Neural cell (in vitro differentiated cells): ENCODE results near the gene SMAD4. TPM values are rescaled to one million over a fixed set of nuclear protein-coding genes. Genes with fewer than 3 reads are reported as not detected.

Experiments
- H2AFZ ChIP-seq: fragments of 200-600, 300-800 bp; sonication (generic), shearing (Covaris generic); 2 replicates; pipeline ENCODE4 v1.6.0; 2014; ENCODE audit warnings: low read depth, mild to moderate bottlenecking, antibody characterized with exemption, low read length, moderate library complexity
- H3F3A ChIP-seq: fragments of 200-600 bp; shearing (Covaris generic); 2 replicates; pipeline ENCODE4 v1.6.1; 2016; ENCODE audit warnings: mild to moderate bottlenecking, moderate library complexity, mixed read lengths, antibody characterized with exemption, low read length; ENCODE audit not compliant: insufficient read depth, poor library complexity, severe bottlenecking
- H3K27ac ChIP-seq: fragments of 200-600, 300-800 bp; sonication (generic), shearing (Covaris generic); 2 replicates; pipeline ENCODE4 v1.5.1; 2014; ENCODE audit warnings: mild to moderate bottlenecking, low read length, moderate library complexity
- H3K27me3 ChIP-seq: fragments of 300-800, 200-600 bp; sonication (generic), shearing (Covaris generic); 2 replicates; pipeline ENCODE4 v1.6.0; 2014; ENCODE audit warnings: mild to moderate bottlenecking, low read depth, low read length, moderate library complexity; ENCODE audit not compliant: insufficient read depth
- H3K36me3 ChIP-seq: fragments of 300-800, 200-600 bp; sonication (generic), shearing (Covaris generic); 2 replicates; pipeline ENCODE4 v1.5.1; 2014; ENCODE audit warnings: mild to moderate bottlenecking, antibody characterized with exemption, low read length, moderate library complexity; ENCODE audit not compliant: insufficient read depth
- H3K4me2 ChIP-seq: fragments of 300-800, 200-600 bp; sonication (generic), shearing (Covaris generic); 2 replicates; pipeline ENCODE4 v1.6.0; 2014; ENCODE audit warnings: mild to moderate bottlenecking, low read length
- H3K4me3 ChIP-seq: fragments of 300-800, 200-600 bp; sonication (generic), shearing (Covaris generic); 2 replicates; pipeline ENCODE4 v1.5.1; 2014; ENCODE audit warnings: mild to moderate bottlenecking, low read length, moderate library complexity
- H3K79me2 ChIP-seq: fragments of 200-600 bp; shearing (Covaris generic); replicated peaks from 2 replicates; pipeline ENCODE4 v1.6.0; 2014; ENCODE audit warnings: mild to moderate bottlenecking, low read length, moderate library complexity; ENCODE audit not compliant: insufficient read depth
- H3K9ac ChIP-seq: fragments of 300-800, 200-600 bp; sonication (generic), shearing (Covaris generic); 2 replicates; pipeline ENCODE4 v1.6.1; 2016; ENCODE audit warnings: mild to moderate bottlenecking, low read length, mixed read lengths
- H3K9me2 ChIP-seq: fragments of 200-600 bp; shearing (Covaris generic); 2 replicates; pipeline ENCODE4 v1.6.1; 2016; ENCODE audit warnings: mild to moderate bottlenecking, low read length, mixed read lengths; ENCODE audit not compliant: insufficient read depth
- H3K9me3 ChIP-seq: fragments of 200-600, 300-800 bp; sonication (generic), shearing (Covaris generic); 2 replicates; pipeline ENCODE4 v1.6.1; 2016; ENCODE audit warnings: mild to moderate bottlenecking, mixed run types, low read length, moderate library complexity, mixed read lengths
- H4K20me1 ChIP-seq: fragments of 200-600 bp; shearing (Covaris generic); 2 replicates; pipeline ENCODE4 v1.6.1; 2016; ENCODE audit warnings: mild to moderate bottlenecking, mixed run types; ENCODE audit not compliant: insufficient read depth
- EP300 ChIP-seq: fragments of 450-650 bp; conservative IDR thresholded peaks from 2 replicates; pipeline ENCODE4 v1.6.1; 2014; ENCODE audit warnings: antibody characterized with exemption, mild to moderate bottlenecking, moderate library complexity; ENCODE audit not compliant: poor library complexity, severe bottlenecking
- EZH2 ChIP-seq: fragments of 200-600, 300-800 bp; shearing (Covaris generic), sonication (generic); IDR thresholded peaks from 2 replicates; pipeline ENCODE4 v1.6.1; 2014; ENCODE audit warnings: antibody characterized with exemption, low read length, borderline replicate concordance, mild to moderate bottlenecking; ENCODE audit not compliant: insufficient read depth, poor library complexity, severe bottlenecking
- MXI1 ChIP-seq: fragments of 450-650 bp; conservative IDR thresholded peaks from 2 replicates; pipeline ENCODE4 v1.6.1; 2014; ENCODE audit warnings: antibody characterized with exemption, mild to moderate bottlenecking; ENCODE audit not compliant: poor library complexity, severe bottlenecking
- POLR2AphosphoS5 ChIP-seq: IDR thresholded peaks from 2 replicates; pipeline ENCODE4 v1.6.1; 2012
- RAD21 ChIP-seq: fragments of 450-650 bp; conservative IDR thresholded peaks from 2 replicates; pipeline ENCODE4 v1.6.1; 2014; ENCODE audit warnings: antibody characterized with exemption, mild to moderate bottlenecking, moderate library complexity
- SMC3 ChIP-seq: fragments of 450-650 bp; conservative IDR thresholded peaks from 2 replicates; pipeline ENCODE4 v1.6.1; 2014; ENCODE audit warnings: antibody characterized with exemption, mild to moderate bottlenecking, moderate library complexity; ENCODE audit not compliant: poor library complexity
- TAF1 ChIP-seq: IDR thresholded peaks from 2 replicates; pipeline ENCODE4 v1.6.1; 2012; ENCODE audit warnings: low read depth
- polyA plus RNA-seq: library from polyadenylated mRNA; depleted of rRNA; stranded (reverse); fragments of >200 nt; gene quantifications from 2 replicates; pipeline ENCODE4 v1.2.3, GENCODE V29; 2014
- TF ChIP-seq, protein P1 (sequence below): IDR thresholded peaks from 2 replicates; pipeline ENCODE4 v1.6.1; 2012; ENCODE audit warnings: borderline replicate concordance
- TF ChIP-seq, protein P2 (sequence below): fragments of 450-650 bp; IDR thresholded peaks from 2 replicates; pipeline ENCODE4 v1.5.1; 2014; ENCODE audit warnings: antibody characterized with exemption, mild to moderate bottlenecking, moderate library complexity; ENCODE audit not compliant: poor library complexity, severe bottlenecking

Gene SMAD4
- polyA plus RNA-seq, 1 donor from 2014 or later = 40.2 TPM

DNA sequence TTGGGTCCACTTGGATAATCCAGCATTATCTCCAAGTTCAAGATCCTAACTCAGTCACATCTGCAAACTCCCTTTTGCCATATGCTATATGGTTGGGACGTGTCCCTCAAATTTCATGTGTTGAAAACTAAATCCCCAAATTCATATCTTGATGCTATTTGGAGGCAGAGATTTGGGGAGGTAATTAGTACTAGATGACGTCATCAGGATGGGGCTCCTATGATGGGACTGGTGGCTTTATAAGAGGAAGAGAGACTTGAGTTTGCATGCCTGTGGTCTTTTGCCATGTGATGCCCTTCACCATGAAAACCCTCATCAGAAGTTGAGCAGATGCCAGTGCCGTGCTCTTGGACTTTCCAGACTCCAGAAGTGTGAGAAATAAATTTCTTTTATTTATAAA lies 16.8 kb upstream of the SMAD4 start:
- Histone ChIP-seq H3K27ac (no peak overlapping the region), H3K36me3 (no peaks in the 10 kb centered on the region), H2AFZ (no peak overlapping the region), H3K9me3 (no peaks in the 10 kb centered on the region), H3K4me3 (no peak overlapping the region), H3K27me3 (no peaks in the 10 kb centered on the region), H3K79me2 (no peaks in the 10 kb centered on the region), H3K9ac (no peak overlapping the region), H3K9me2 (no peaks in the 10 kb centered on the region), H4K20me1 (no peaks in the 10 kb centered on the region), H3K4me2 (no peak overlapping the region), H3F3A (no peaks in the 10 kb centered on the region)
- TF ChIP-seq SMC3 (no peak), RAD21 (no peak), MXI1 (no peak), EP300 (no peak), TAF1 (no peak), EZH2 (no peak), POLR2AphosphoS5 (no peak)
- TF ChIP-seq, protein P1, sequence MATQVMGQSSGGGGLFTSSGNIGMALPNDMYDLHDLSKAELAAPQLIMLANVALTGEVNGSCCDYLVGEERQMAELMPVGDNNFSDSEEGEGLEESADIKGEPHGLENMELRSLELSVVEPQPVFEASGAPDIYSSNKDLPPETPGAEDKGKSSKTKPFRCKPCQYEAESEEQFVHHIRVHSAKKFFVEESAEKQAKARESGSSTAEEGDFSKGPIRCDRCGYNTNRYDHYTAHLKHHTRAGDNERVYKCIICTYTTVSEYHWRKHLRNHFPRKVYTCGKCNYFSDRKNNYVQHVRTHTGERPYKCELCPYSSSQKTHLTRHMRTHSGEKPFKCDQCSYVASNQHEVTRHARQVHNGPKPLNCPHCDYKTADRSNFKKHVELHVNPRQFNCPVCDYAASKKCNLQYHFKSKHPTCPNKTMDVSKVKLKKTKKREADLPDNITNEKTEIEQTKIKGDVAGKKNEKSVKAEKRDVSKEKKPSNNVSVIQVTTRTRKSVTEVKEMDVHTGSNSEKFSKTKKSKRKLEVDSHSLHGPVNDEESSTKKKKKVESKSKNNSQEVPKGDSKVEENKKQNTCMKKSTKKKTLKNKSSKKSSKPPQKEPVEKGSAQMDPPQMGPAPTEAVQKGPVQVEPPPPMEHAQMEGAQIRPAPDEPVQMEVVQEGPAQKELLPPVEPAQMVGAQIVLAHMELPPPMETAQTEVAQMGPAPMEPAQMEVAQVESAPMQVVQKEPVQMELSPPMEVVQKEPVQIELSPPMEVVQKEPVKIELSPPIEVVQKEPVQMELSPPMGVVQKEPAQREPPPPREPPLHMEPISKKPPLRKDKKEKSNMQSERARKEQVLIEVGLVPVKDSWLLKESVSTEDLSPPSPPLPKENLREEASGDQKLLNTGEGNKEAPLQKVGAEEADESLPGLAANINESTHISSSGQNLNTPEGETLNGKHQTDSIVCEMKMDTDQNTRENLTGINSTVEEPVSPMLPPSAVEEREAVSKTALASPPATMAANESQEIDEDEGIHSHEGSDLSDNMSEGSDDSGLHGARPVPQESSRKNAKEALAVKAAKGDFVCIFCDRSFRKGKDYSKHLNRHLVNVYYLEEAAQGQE = no peak
- TF ChIP-seq, protein P2, sequence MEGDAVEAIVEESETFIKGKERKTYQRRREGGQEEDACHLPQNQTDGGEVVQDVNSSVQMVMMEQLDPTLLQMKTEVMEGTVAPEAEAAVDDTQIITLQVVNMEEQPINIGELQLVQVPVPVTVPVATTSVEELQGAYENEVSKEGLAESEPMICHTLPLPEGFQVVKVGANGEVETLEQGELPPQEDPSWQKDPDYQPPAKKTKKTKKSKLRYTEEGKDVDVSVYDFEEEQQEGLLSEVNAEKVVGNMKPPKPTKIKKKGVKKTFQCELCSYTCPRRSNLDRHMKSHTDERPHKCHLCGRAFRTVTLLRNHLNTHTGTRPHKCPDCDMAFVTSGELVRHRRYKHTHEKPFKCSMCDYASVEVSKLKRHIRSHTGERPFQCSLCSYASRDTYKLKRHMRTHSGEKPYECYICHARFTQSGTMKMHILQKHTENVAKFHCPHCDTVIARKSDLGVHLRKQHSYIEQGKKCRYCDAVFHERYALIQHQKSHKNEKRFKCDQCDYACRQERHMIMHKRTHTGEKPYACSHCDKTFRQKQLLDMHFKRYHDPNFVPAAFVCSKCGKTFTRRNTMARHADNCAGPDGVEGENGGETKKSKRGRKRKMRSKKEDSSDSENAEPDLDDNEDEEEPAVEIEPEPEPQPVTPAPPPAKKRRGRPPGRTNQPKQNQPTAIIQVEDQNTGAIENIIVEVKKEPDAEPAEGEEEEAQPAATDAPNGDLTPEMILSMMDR = no peak

DNA sequence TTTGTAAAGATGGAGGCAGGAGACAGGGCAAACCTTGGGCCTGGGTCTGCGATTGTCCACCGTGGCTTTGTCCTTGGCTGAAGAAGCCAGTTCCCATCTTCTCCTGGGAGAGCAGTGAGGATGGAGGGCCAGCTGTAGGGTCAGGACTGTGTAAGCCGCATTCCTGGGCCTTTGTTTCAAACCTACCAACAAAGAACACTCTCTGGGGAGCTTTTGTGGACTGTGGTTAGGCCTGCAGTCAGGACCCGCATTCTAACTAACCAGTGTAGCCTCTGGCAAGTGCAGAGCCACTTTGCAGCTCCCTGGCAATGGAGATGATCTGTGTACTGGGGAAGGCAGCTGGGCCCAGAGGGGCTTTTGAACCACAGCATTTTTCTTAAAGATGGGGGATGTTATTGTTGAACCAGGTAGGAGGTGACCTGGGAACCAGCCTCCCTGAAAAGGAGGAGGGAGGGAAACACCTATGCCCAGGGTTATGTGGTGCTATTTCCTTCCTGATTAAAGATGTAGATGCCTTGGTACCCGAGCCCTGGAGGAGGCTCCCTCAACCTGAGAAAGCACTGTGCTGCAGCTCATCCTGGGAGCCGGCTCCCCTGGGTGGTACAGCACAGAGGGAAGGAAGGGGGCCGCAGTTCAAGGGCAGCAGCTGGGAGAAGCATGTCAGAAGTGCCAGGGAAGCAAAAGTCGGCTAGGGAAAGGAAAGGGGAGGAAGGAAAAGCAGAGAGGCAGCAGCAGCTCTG lies 12.7 kb upstream of the SMAD4 start:
- Histone ChIP-seq H4K20me1 (no peaks in the 10 kb centered on the region), H3K9me3 (no peaks in the 10 kb centered on the region), H2AFZ (no peak overlapping the region), H3K4me3 (no peak overlapping the region), H3K9ac (no peak overlapping the region), H3K4me2 (no peak overlapping the region), H3F3A (no peaks in the 10 kb centered on the region), H3K27me3 (no peaks in the 10 kb centered on the region), H3K9me2 (no peaks in the 10 kb centered on the region), H3K27ac (no peak overlapping the region), H3K36me3 (no peaks in the 10 kb centered on the region), H3K79me2 (no peaks in the 10 kb centered on the region)
- TF ChIP-seq, protein P2 = no peak
- TF ChIP-seq EZH2 (no peak), RAD21 (no peak), SMC3 (no peak), EP300 (no peak), POLR2AphosphoS5 (no peak), MXI1 (no peak), TAF1 (no peak)
- TF ChIP-seq, protein P1 = no peak
